VCaP (cell line): ENCODE results near the gene DSTN.
A peak's percentile ranks its signal among the peaks of the same experiment; 100 is the strongest.

ENCODE experiments used
- H3K27ac ChIP-seq: fragments of 450-650 bp; 2 replicates; pipeline ENCODE4 v1.5.1; 2017
- CTCF ChIP-seq: fragments of 450-650 bp; conservative IDR thresholded peaks from 2 replicates; pipeline ENCODE4 v1.5.1; 2017; ENCODE audit warnings: mild to moderate bottlenecking, moderate library complexity

Gene DSTN

GRCh38 chr20:17569616-17570346, at the start of gene DSTN:
Gene DSTN, plus strand, starts transcription at chr20:17570075. Its CDS starts 134 bp downstream, at chr20:17570209.
- peak within 1 kb of the TSS; percentile 100 for H3K27ac ChIP-seq
- TF ChIP-seq CTCF: no peak

- H3K27ac ChIP-seq: no peak overlapping the region; the same call in 1 of the 2 replicates
- no peak for TF ChIP-seq CTCF
Measured at GRCh38 chr20:17520583-17520982, 49.3 kb upstream of the DSTN start.

GRCh38 chr20:17522528-17522927, 47.3 kb upstream of the DSTN start:
- TF ChIP-seq CTCF: no peak
- no peak overlapping the region for H3K27ac ChIP-seq

- H3K27ac ChIP-seq: no peak overlapping the region
- no peak for TF ChIP-seq CTCF
Measured at GRCh38 chr20:17523326-17523725, 46.5 kb upstream of the DSTN start.

GRCh38 chr20:17524560-17524959, 45.3 kb upstream of the DSTN start:
- no peak overlapping the region for H3K27ac ChIP-seq
- no peak for TF ChIP-seq CTCF

- H3K27ac ChIP-seq: no peak overlapping the region
- no peak for TF ChIP-seq CTCF
Measured at GRCh38 chr20:17525132-17525531, 44.7 kb upstream of the DSTN start.

GRCh38 chr20:17525650-17526049, 44.2 kb upstream of the DSTN start:
- H3K27ac ChIP-seq: no peak overlapping the region
- TF ChIP-seq CTCF: no peak
